SKM-1 (cell line): ENCODE results near the gene SYT3.
"Not testable (repeated sequence)": the region's sequence is repeated elsewhere in the genome, so short reads cannot be mapped to it uniquely, and the experiment has no call there.

Experiments used
- DNase-seq: peaks from one replicate; lab custom pipeline; 2025; ENCODE audit not compliant: unreplicated experiment; lab: John Stamatoyannopoulos, UW

Gene SYT3

GRCh38 chr19:50606059-50606836 lies 33.4 kb downstream of the SYT3 start:
- not testable (repeated sequence) for DNase-seq

GRCh38 chr19:50604264-50605073 lies 35.2 kb downstream of the SYT3 start:
- not testable (repeated sequence) for DNase-seq

- DNase-seq, result no peak
These were observed 36.7 kb downstream of the SYT3 start for GRCh38 chr19:50602935-50603334.

- DNase-seq, result no peak
These were observed 37.2 kb downstream of the SYT3 start for GRCh38 chr19:50602496-50602895.

- no peak for DNase-seq
These were observed 37.6 kb downstream of the SYT3 start for GRCh38 chr19:50602089-50602422.

- no peak for DNase-seq
These were observed 38.1 kb downstream of the SYT3 start for GRCh38 chr19:50601407-50602088.

- DNase-seq, result no peak
These were observed 40.3 kb downstream of the SYT3 start for GRCh38 chr19:50599427-50599826.

GRCh38 chr19:50590191-50590590 lies 49.5 kb downstream of the SYT3 start:
- no peak for DNase-seq

GRCh38 chr19:50581795-50582660 lies 57.7 kb downstream of the SYT3 start:
- not testable (repeated sequence) for DNase-seq

- no peak for DNase-seq
These were observed 58.6 kb downstream of the SYT3 start for GRCh38 chr19:50580970-50581634.

GRCh38 chr19:50580240-50580639 lies 59.4 kb downstream of the SYT3 start:
- no peak for DNase-seq

GRCh38 chr19:50576769-50577168 lies 62.9 kb downstream of the SYT3 start:
- DNase-seq, result not testable (repeated sequence)

GRCh38 chr19:50573741-50574461 lies 65.8 kb downstream of the SYT3 start:
- DNase-seq, result no peak
